GM19468 (cell line): ENCODE measurements around the gene GNG4.

Experiments
- ATAC-seq: cut with Tn5 transposase; IDR thresholded peaks from one replicate; pipeline ENCODE4 v1.9.1; 2021; ENCODE audit warnings: mild to moderate bottlenecking, moderate library complexity, moderate number of reproducible peaks; ENCODE audit not compliant: unreplicated experiment; ENCODE audit errors: extremely low read depth

The GNG4 gene

DNA sequence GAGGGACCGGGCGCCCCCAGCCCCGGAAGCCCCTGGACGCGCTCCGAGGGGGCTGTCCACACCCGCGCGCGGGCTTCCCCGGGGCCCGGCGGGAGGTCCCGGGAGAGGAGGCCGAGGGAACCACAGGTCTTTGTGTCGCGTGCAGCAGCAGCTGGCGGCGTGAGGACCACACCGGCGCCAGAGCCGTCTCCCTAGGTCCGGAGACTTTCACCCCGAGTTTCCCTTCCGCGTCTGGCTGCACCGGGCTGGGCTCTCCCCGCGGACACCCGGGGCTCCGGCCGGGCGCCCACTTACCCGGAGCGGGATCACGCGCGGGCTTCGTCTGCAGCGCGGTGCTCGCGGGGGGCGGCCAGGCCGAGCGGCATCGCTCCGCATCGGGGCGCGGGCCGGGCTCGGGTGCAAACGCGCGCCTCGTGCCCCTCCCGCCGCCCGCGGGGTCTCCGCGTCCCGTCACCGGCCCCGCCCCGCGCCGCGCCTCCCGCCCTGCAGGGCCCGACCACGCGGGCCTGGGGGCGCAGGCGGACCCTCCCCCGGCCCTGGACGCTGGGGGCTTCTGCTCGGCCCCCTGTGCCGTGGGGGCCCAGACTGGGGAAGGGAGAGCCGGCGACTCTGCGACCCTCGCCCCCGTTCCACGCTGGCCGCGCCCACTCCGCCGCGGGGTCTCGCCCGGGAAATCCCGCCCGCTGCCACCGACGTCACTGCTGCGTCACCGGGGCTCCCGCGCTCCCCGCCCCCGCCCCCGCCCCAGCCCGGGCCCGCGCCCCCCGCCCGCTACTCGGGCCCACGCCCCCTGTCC lies at the start of gene GNG4:
TSS of gene GNG4 (minus strand) at position 417 of the 796 bp plus-strand sequence. CDS start 65,946 bp downstream, outside the sequence.
- ATAC-seq, result no peak

DNA sequence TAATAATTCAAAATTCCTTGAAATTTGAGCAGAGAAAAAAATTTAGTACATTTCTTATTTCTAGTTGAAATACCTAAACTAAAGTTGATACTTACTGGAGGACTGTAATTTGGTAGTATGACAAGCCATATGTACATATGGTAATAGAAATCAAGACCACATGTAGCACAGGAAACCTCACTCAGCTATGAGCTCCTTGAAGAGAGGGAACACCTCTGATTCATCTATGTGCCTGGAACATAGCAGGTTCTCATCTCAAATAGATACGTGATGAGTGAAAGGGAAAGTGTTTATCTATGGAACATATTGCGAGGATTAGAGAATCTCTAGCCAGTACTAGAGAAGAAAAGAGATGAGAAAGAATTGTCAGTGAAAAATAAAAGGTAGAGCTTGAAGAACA lies 47.9 kb upstream of the GNG4 start:
- ATAC-seq, result no peak

DNA sequence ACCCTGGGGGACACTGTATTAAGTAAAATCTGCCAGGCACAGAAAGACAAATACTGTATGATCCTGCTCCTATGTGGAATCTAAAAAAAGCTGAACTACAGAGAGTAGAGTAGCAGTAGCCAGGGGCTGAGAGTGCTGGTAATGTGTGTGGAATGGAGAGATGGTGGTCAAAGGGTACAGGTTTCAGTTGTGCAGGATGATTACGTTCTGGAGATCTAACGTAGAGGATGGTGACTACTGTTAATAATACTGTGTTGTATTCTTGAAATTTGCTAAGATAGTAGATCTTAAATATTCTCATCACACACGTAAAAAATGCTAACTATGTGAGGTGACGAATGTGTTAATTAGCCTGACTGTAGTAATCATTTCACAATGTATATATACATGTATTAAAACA lies 39.8 kb upstream of the GNG4 start:
- ATAC-seq, result no peak

DNA sequence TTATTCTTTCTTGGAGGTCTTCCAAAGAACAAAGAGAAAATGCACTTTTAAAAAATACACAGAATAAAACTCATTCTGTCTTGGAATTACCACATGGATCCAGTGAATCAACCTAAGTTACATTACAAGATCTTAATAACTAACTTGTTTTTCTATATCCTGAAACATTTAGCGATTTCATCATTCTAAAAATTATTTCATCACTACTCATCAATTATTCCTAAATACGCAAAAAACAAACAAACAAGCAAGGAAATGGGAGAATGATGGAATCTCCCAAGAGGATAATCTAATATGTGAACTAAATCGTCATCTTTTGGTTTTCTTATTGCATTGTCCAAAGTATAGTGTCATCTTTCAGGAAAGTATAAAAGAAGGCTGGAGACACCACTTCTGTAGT lies 38.5 kb upstream of the GNG4 start:
- ATAC-seq, result no peak

DNA sequence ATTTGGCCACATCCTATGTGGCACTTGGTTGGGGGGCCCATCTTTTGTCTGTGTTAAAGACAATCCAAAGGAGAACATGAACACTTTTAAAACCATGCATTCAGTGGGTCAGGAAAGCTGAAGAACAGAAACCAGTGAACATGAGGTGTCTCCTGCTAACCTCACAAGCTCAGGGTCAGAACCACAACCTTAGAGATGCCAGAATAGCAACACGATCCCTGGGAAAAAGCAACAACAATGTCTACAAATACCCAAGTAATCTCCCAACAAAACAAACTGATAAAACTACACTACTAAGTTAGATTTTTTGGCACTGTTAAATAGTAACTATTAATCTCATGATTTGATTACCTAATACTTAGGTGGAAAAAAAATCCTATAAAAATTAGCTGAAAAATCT lies 34.1 kb upstream of the GNG4 start:
- ATAC-seq, result no peak

DNA sequence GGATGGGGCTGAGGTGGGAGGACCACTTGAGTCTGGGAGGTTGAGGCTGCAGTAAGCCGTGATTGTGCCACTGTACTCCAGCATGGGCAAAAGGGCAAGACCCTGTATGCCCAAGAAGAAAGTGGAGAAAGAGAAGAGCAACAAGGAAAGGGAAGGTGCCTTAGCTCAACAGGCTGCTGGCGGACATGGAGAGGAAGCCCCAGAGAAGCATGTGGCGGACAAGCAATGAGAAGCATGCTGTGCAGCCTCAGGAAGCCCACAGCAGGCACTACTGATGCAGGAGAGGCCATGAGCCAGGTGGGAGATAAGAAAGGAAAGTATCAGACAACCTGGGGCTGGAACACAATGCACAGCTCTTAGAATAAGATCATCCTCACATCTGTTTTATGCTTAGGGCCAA lies 32.6 kb upstream of the GNG4 start:
- no peak for ATAC-seq

DNA sequence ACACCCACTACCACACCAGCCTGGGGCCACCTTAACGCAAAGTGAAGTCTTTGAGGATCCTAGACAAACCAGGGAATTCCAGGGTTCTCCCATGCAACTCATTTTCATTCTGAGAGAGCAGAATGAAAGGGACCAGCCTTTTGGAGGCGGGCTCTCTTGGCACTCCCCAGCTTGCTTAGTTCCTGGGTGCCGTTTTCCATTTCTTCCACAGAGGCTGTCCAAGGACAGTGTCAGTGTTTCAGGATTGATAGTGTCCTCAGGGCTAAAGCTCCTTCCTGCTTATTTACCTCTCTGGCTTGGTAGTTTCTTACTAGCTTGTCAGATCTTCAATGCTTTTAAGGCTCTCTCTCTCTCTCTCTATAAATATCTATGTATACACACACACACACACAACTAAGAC lies 30.1 kb upstream of the GNG4 start:
- ATAC-seq, result no peak

DNA sequence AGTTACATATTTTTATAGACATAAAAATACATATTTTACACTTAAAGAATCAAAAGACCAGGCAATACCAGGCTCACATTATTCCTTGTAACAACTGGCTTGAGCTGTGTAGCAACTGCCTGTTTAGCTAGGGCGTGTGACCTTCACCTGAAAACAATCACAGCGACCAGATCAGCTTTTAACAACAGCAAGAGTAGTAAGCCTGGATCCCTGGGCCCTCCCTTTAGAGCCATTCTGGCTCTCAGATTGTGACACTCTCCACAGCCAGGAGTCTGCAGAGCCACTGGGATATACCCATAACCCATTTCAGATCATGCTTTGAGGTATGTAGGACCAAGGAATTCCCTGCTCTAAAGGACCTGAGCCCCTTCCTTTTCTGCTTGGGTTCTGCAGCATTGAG lies 29.4 kb upstream of the GNG4 start:
- no peak for ATAC-seq

DNA sequence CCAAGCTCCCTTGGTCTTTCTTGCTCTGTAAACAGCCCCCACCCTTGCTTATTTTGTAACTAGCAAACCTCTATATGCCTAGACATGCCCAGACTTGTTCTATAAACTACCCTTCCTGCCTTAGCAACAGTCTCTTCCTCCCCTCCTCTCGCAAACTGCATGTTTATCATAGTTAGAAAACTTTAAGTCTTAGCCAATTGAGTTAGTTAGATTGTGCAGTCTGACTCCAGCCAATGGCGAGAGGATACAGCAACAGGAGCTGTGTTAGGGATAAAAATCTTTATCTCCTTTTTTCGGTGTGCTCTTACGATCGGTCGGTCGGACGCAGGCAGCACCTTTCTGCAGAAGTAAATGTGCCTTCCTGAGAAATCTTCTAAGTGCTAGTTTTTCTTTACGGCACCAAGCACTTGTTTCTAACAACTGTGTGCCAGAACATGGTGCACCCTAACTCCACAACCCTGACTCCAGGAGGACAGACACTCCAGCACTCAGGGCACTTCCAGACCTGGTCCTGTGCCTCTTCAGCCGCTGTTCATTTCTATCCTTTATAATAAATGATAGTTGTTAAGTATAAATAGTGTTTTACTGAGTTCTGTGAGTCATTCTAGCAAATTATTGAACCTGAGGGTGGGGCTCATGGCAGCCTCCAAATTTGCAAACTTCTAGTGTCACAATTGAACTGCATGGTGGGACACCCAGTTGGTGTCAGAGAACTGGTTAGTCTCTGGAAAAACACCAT lies 25.7 kb upstream of the GNG4 start:
- no peak for ATAC-seq

DNA sequence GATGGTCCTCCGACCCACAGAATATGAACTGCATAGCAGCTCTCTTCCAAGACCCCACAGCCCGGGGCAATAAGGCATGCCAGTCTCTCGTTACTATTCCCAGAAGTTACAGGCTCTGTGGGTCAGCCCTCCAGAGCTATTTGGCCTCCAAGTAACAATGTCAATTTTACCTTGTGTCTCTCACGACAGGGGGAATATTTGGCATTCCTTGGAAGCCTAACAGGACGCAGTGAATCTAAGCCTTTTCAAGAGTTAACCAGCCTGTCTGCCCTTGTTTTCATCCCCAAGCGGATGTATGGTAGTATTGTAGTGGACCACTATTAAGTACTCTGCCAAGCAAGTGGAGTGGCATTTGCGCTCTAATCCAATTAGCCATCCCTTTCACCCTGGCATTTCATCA lies 24.4 kb upstream of the GNG4 start:
- no peak for ATAC-seq

DNA sequence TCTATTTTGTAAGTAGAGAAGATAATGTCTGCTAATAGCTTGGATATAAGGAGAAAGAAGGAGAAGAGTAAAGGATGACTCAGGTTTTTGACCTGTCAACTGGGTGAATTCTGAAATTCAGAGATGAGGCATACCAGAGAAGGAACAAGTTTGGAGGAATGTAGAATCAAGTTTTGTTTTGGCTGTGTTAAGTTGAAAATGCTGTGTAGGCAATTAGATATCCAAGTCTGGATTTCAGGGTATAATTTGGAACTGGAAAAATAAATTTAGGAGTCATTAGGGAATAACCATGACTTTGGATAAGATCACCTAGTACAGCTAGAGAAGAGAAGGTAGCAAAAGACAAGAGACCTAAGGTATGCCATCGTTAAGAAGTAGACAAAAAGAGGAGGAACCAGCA lies 22.4 kb upstream of the GNG4 start:
- no peak for ATAC-seq

DNA sequence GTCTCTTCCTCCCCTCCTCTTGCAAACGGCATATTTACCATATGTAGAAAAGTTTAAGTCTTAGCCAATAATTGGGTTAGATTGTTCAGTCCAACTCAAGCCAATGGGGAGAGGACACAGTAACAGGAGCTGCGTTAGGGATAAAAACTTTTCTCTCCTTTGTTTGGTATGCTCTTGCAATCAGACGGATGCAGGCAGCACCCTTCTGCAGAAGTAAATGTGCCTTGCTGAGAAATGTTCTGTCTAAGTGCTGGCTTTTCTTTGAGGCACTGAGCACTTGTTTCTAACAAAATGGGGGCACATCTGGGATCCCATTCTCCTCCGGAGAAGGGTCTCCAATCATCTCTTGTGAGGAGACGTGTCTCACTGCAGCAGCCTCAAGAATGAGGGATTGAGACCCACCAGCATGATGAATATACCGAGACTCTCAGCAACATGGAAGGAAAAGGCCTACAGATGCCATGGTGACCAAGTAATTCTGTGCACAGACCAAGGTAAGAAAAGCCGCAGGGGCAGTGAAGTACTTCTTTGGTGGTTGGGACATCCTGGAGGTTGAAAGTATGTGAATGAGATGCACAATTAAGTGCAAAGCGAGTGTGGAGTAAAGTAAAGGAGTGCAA lies 20.7 kb upstream of the GNG4 start:
- no peak for ATAC-seq

DNA sequence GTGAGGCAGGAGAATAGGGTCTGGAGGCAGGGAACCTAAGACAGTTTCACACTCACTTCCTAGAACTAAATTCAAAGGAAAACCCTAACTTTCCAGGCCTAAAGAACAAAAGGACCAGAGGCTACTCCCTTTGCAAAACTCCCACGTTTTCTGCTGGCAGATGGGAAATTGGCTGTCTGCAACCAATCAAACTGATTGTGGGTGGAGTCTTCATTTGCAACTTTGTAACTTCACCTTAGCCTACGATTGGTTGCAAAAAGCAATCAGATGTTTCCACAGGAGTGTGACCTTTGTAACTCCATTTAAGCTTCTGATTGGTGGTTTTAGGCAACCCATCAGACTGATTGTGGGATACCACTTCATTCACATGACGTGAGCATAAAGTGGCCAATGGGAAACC lies 19.7 kb upstream of the GNG4 start:
- no peak for ATAC-seq

DNA sequence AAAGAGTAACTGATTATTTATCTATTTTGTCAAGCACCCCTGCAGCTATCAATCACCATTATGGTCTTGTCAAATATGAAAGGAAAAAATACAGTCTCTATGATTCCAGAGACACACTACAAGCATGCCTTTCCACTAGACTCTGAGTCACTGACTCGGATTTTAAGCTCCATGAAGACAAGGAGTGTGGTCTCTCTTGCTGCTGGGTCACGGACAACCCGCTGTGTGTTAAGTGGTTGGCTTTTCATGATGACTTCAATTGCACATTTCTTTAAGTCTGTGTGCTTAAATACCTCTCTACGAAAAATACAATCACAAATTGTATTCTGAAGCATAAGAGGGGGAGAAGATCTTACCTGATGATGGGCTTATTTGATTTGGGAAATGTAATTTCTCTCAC lies 14.0 kb upstream of the GNG4 start:
- no peak for ATAC-seq

DNA sequence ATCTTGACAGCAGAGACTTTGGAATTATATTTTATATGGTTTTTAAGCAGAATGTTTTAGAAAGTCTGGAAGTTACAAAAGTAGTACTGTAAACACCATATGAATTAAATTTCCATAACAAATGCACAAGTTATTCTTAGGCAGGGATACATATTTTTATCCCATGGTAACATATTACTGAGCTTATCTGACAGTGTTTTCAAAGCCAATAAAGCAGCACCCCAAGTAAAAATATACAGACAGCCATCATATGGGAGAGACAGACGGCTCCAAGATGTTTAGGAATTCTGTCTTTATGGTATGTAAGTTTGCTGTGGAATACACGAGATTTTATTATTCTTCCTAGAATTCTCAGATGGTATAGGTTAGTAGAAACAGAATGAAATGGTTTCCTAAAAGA lies 12.0 kb upstream of the GNG4 start:
- no peak for ATAC-seq

DNA sequence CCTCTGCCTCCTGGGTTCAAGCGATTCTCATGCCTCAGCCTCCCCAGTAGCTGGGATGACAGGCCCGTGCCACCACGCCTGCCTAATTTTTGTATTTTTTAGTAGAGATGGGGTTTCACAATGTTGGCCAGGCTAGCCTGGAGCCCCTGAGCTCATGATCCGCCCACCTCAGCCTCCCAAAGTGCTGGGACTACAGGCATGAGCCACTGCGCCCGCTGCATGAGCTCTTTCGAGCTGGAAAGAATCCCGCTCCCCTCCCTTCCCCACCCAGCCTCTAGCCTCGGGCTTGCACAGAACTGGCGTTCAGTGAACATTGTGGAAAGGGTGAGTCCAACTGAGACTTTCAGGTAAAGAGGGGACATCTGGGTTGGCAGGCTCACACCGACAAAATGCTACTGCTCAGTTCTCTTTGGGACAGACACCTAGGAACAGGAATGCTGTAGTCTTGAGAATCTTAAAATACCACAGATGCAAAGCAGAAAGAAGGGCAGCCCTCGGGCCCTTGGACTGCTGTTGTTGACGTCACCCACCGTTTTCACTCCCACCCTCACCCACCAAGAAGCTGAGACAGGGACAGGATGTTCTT lies 9.7 kb upstream of the GNG4 start:
- ATAC-seq, result no peak

DNA sequence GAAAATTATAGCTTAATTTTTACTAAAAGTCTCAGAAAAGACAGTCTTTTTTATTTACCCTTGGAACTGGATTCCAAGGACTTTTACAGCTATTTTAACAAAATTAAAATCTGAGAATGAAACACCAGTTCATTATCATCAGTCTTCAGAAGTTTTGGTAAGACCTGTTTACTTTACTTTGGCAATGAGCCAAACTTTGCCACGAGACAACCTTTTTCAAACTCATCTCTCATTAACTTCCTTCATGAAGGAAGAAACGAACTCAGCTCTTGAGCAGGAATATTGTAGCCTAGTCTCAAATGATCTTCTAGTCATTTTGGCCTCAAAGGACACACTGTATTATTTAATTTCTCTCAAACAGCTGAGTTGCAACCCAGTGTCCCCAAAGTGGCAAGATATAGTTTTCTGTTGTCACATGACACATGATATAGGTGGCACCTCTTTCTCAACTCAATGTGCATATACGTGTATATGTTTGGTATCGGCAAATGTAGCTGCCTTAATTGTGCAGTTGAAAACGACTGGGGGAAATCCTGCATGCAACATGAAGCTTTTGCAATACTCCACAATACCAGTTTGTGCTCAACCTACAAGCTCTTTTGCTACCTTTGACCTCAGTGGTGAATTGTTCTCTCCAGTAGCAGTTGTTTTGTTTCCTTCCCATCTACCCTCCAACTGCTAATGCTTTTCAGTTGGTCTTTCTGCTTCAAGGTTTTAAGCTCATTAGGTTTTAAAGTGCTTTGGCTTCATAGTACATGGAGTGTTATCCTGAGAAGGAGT lies 8.4 kb upstream of the GNG4 start:
- ATAC-seq, result no peak

DNA sequence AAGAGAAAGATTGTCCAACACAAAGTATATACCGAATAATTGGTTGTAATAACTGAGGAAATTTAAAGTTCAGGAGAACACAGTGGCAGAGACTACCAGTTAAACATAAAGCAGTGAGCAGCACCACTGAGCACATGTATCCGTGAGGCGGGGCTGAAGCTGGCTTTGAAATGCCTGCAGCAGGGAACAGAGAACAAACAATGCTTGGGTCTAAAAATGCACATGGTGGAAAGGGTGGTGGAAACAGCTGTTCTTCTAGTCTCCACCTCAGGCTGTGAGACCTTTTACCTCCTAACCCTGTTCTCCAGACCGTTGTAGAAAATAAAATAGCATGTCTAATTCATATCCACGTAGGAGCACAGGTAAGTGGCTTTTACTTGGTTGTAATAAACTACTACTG lies 7.7 kb upstream of the GNG4 start:
- ATAC-seq, result no peak

DNA sequence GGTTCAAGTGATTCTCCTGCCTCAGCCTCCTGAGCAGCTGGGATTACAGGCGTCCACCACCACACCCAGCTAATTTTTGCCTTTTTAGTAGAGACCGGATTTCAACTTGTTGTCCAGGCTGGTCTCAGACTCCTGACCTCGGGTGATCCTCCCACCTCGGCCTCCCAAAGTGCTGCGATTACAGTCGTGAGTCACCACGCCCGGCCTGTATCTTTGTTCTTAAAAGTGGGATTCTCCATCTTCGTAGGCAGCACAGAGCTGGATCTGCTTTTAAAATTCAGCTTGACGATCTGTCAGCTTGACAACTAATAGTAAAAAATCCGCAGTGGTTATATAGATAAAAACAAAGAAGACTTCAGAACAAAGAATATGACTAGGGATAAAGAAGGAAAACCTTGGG lies 2.8 kb upstream of the GNG4 start:
- ATAC-seq, result no peak

DNA sequence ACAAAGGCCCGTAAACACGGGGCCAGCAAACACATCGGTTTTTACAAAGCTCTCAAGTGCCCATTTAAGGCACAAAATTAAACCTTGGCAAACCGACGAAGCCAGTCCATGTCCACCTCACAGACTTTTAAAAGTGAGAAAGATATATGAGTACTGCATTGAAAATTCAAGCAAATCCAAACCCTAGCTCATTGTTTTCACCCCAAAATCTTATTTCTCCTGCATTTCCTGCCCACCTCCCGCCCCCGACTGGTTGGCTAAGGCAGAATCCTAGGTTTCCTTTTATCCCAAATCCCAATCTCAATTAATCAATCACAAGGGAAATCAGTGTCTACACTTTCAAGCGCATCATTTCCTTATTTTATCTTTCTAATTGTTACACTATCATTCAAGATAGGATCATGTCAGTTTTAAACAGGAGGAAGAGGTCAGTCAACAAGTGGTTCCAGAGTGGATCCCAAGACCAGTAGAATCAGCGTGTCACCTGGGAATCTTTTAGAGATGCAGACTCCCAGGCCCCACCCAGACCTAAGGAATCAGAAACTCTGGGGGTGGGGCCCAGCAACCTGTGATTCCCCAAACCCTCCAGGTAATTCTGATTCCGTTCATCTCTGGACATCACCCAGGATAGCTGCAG lies 1.7 kb upstream of the GNG4 start:
- no peak for ATAC-seq
